ENCODE data around the gene SLC16A10. TPM values are rescaled to one million over a fixed set of nuclear protein-coding genes. Genes with fewer than 3 reads are reported as not detected.
"Not testable (repeated sequence)": the region's sequence is repeated elsewhere in the genome, so short reads cannot be mapped to it uniquely, and the experiment has no call there.

The SLC16A10 gene
- total RNA-seq (5.1 TPM), polyA plus RNA-seq (ENCODE audit: insufficient read depth in 1 of 8, insufficient read length in 8 of 8, low replicate concordance in 1 of 8) (1 to 10 TPM; 1.3 to 4.3 (median 2.2) TPM)
- long read RNA-seq, donor 1, partial matches to known transcripts: 0 of 1 reads
- long read RNA-seq, donor 1, other reads (novel, unspliced or antisense): 0 of 1 reads
- long read RNA-seq, donor 2: 0 reads
- long read RNA-seq, donor 3: 0 reads
- long read RNA-seq, donor 4: 0 reads
- long read RNA-seq, donor 5: 0 reads
- long read RNA-seq, donor 6: 0 reads
- long read RNA-seq, donor 7, partial matches to known transcripts: 0 of 1 reads
- long read RNA-seq, donor 7, other reads (novel, unspliced or antisense): 0 of 1 reads
- long read RNA-seq, donor 8, partial matches to known transcripts: 0 of 2 reads
- long read RNA-seq, donor 8, other reads (novel, unspliced or antisense): 0 of 2 reads
- long read RNA-seq, donor 9: 0 reads
- long read RNA-seq, donor 10, partial matches to known transcripts: 0 of 1 reads
- long read RNA-seq, donor 10, other reads (novel, unspliced or antisense): 0 of 1 reads
- long read RNA-seq, donor 11: 0 reads

GRCh38 chr6:111087106-111087835 is at the start of gene SLC16A10:
Gene SLC16A10 (plus strand): TSS chr6:111087503. CDS start chr6:111087753, 250 bp downstream.
- Histone ChIP-seq H3K36me3 (ENCODE audit: control insufficient read depth, insufficient read depth, low read length) (no peaks in the 10 kb centered on the region), H3K4me1 (ENCODE audit: control insufficient read depth, insufficient read depth, low read length) (peaks cover 9% of the 10 kb centered on the region), H3K27ac (ENCODE audit: low read length) (no peak within 1 kb of the TSS), H3K4me3 (ENCODE audit: low read length) (peak within 1 kb of the TSS; percentile 42), H3K27me3 (ENCODE audit: control insufficient read depth, insufficient read depth, low read length) (peaks cover 19% of the 10 kb centered on the region), H3K9me3 (replicated peaks; ENCODE audit: control insufficient read depth, low read depth, low read length) (no peaks in the 10 kb centered on the region)
- peak; percentile 86 for DNase-seq
- WGBS (ENCODE audit: insufficient coverage): under 1% methylated on average over 84 of the region's 86 CpGs

- Histone ChIP-seq H3K36me3 (ENCODE audit: control insufficient read depth, insufficient read depth, low read length) (no peaks in the 10 kb centered on the region), H3K9me3 (replicated peaks; ENCODE audit: control insufficient read depth, low read depth, low read length) (no peaks in the 10 kb centered on the region), H3K4me3 (ENCODE audit: low read length) (no peak overlapping the region), H3K4me1 (ENCODE audit: control insufficient read depth, insufficient read depth, low read length) (no peaks in the 10 kb centered on the region), H3K27me3 (ENCODE audit: control insufficient read depth, insufficient read depth, low read length) (no peaks in the 10 kb centered on the region), H3K27ac (ENCODE audit: low read length) (no peak overlapping the region)
- 68% methylated on average over 2 of the region's 6 CpGs for WGBS (ENCODE audit: insufficient coverage)
- DNase-seq: no peak
Measured at GRCh38 chr6:111038534-111039252, 48.6 kb upstream of the SLC16A10 start.

GRCh38 chr6:111041917-111042316 is 45.4 kb upstream of the SLC16A10 start:
- Histone ChIP-seq H3K27me3 (ENCODE audit: control insufficient read depth, insufficient read depth, low read length) (no peaks in the 10 kb centered on the region), H3K27ac (ENCODE audit: low read length) (no peak overlapping the region), H3K36me3 (ENCODE audit: control insufficient read depth, insufficient read depth, low read length) (no peaks in the 10 kb centered on the region), H3K4me3 (ENCODE audit: low read length) (no peak overlapping the region), H3K9me3 (replicated peaks; ENCODE audit: control insufficient read depth, low read depth, low read length) (no peaks in the 10 kb centered on the region), H3K4me1 (ENCODE audit: control insufficient read depth, insufficient read depth, low read length) (no peaks in the 10 kb centered on the region)
- 92% methylated on average over 2 of the region's 4 CpGs for WGBS (ENCODE audit: insufficient coverage)
- DNase-seq: no peak

- Histone ChIP-seq H3K4me3 (ENCODE audit: low read length) (no peak overlapping the region), H3K27ac (ENCODE audit: low read length) (no peak overlapping the region), H3K4me1 (ENCODE audit: control insufficient read depth, insufficient read depth, low read length) (no peaks in the 10 kb centered on the region), H3K36me3 (ENCODE audit: control insufficient read depth, insufficient read depth, low read length) (no peaks in the 10 kb centered on the region), H3K9me3 (replicated peaks; ENCODE audit: control insufficient read depth, low read depth, low read length) (no peaks in the 10 kb centered on the region), H3K27me3 (ENCODE audit: control insufficient read depth, insufficient read depth, low read length) (no peaks in the 10 kb centered on the region)
- 87% methylated on average over 5 of the region's 8 CpGs for WGBS (ENCODE audit: insufficient coverage)
- DNase-seq: no peak
Measured at GRCh38 chr6:111047244-111047643, 40.1 kb upstream of the SLC16A10 start.

- Histone ChIP-seq H3K27ac (ENCODE audit: low read length) (no peak overlapping the region), H3K27me3 (ENCODE audit: control insufficient read depth, insufficient read depth, low read length) (no peaks in the 10 kb centered on the region), H3K4me3 (ENCODE audit: low read length) (no peak overlapping the region), H3K9me3 (replicated peaks; ENCODE audit: control insufficient read depth, low read depth, low read length) (no peaks in the 10 kb centered on the region), H3K36me3 (ENCODE audit: control insufficient read depth, insufficient read depth, low read length) (no peaks in the 10 kb centered on the region), H3K4me1 (ENCODE audit: control insufficient read depth, insufficient read depth, low read length) (no peaks in the 10 kb centered on the region)
- DNase-seq: peak; percentile 34
- WGBS (ENCODE audit: insufficient coverage): no CpG with 5 or more reads among the region's 2 CpGs
Measured at GRCh38 chr6:111050261-111051023, 36.9 kb upstream of the SLC16A10 start.

GRCh38 chr6:111052171-111052570 is 35.1 kb upstream of the SLC16A10 start:
- H3K27me3 ChIP-seq (ENCODE audit: control insufficient read depth, insufficient read depth, low read length): no peaks in the 10 kb centered on the region
- no peaks in the 10 kb centered on the region for H3K36me3 ChIP-seq (ENCODE audit: control insufficient read depth, insufficient read depth, low read length)
- no peak overlapping the region for H3K4me3 ChIP-seq (ENCODE audit: low read length)
- H3K27ac ChIP-seq (ENCODE audit: low read length): no peak overlapping the region
- no peaks in the 10 kb centered on the region for H3K4me1 ChIP-seq (ENCODE audit: control insufficient read depth, insufficient read depth, low read length)
- no peak for DNase-seq
- 82% methylated on average over 2 of the region's 3 CpGs for WGBS (ENCODE audit: insufficient coverage)
- H3K9me3 ChIP-seq (replicated peaks; ENCODE audit: control insufficient read depth, low read depth, low read length): no peaks in the 10 kb centered on the region

GRCh38 chr6:111057074-111057752 is 30.1 kb upstream of the SLC16A10 start:
- H3K27ac ChIP-seq (ENCODE audit: low read length): no peak overlapping the region
- no peaks in the 10 kb centered on the region for H3K4me1 ChIP-seq (ENCODE audit: control insufficient read depth, insufficient read depth, low read length)
- H3K9me3 ChIP-seq (replicated peaks; ENCODE audit: control insufficient read depth, low read depth, low read length): no peaks in the 10 kb centered on the region
- H3K36me3 ChIP-seq (ENCODE audit: control insufficient read depth, insufficient read depth, low read length): no peaks in the 10 kb centered on the region
- no peak overlapping the region for H3K4me3 ChIP-seq (ENCODE audit: low read length)
- DNase-seq: peak; percentile 18
- H3K27me3 ChIP-seq (ENCODE audit: control insufficient read depth, insufficient read depth, low read length): no peaks in the 10 kb centered on the region
- 50% methylated on average over 7 of the region's 12 CpGs for WGBS (ENCODE audit: insufficient coverage)

- no peaks in the 10 kb centered on the region for H3K36me3 ChIP-seq (ENCODE audit: control insufficient read depth, insufficient read depth, low read length)
- H3K4me1 ChIP-seq (ENCODE audit: control insufficient read depth, insufficient read depth, low read length): no peaks in the 10 kb centered on the region
- 75% methylated on average over 1 of the region's 5 CpGs for WGBS (ENCODE audit: insufficient coverage)
- no peak overlapping the region for H3K27ac ChIP-seq (ENCODE audit: low read length)
- H3K9me3 ChIP-seq (replicated peaks; ENCODE audit: control insufficient read depth, low read depth, low read length): no peaks in the 10 kb centered on the region
- H3K27me3 ChIP-seq (ENCODE audit: control insufficient read depth, insufficient read depth, low read length): no peaks in the 10 kb centered on the region
- no peak overlapping the region for H3K4me3 ChIP-seq (ENCODE audit: low read length)
- DNase-seq: no peak
Measured at GRCh38 chr6:111061508-111061907, 25.8 kb upstream of the SLC16A10 start.

GRCh38 chr6:111061985-111062384 is 25.3 kb upstream of the SLC16A10 start:
- DNase-seq; H3K4me1 ChIP-seq (ENCODE audit: control insufficient read depth, insufficient read depth, low read length); H3K27ac ChIP-seq (ENCODE audit: low read length); H3K4me3 ChIP-seq (ENCODE audit: low read length); H3K9me3 ChIP-seq (replicated peaks; ENCODE audit: control insufficient read depth, low read depth, low read length); H3K36me3 ChIP-seq (ENCODE audit: control insufficient read depth, insufficient read depth, low read length); H3K27me3 ChIP-seq (ENCODE audit: control insufficient read depth, insufficient read depth, low read length): not testable (repeated sequence)
- WGBS (ENCODE audit: insufficient coverage): 93% methylated on average over 3 of the region's 5 CpGs

Data from muscle of leg (tissue), 16 donors.